ENCODE data around the gene SPDYA.
A peak's percentile ranks its signal among the peaks of the same experiment; 100 is the strongest.

Gene SPDYA

GRCh38 chr2:28810384-28811285 is at the start of gene SPDYA:
SPDYA (plus strand) TSS chr2:28810834; CDS start chr2:28816015, 5,181 bp downstream.
- TF ChIP-seq CTCF (IDR thresholded peaks at IDR 0.05; ENCODE audit: borderline replicate concordance, insufficient read depth, low read depth, low read length) = no peak
- peak within 1 kb of the TSS; percentile 53 for H3K4me3 ChIP-seq (ENCODE audit: low read depth, low read length)

GRCh38 chr2:28761420-28761819 is 49.2 kb upstream of the SPDYA start:
- H3K4me3 ChIP-seq (ENCODE audit: low read depth, low read length) = no peak overlapping the region
- TF ChIP-seq CTCF (IDR thresholded peaks at IDR 0.05; ENCODE audit: borderline replicate concordance, insufficient read depth, low read depth, low read length) = no peak

- TF ChIP-seq CTCF (IDR thresholded peaks at IDR 0.05; ENCODE audit: borderline replicate concordance, insufficient read depth, low read depth, low read length) = no peak
- no peak overlapping the region for H3K4me3 ChIP-seq (ENCODE audit: low read depth, low read length)
These were observed 45.5 kb upstream of the SPDYA start for GRCh38 chr2:28764909-28765711.

GRCh38 chr2:28766070-28766469 is 44.6 kb upstream of the SPDYA start:
- H3K4me3 ChIP-seq (ENCODE audit: low read depth, low read length) = no peak overlapping the region
- TF ChIP-seq CTCF (IDR thresholded peaks at IDR 0.05; ENCODE audit: borderline replicate concordance, insufficient read depth, low read depth, low read length) = no peak

GRCh38 chr2:28767337-28767736 is 43.3 kb upstream of the SPDYA start:
- no peak for TF ChIP-seq CTCF (IDR thresholded peaks at IDR 0.05; ENCODE audit: borderline replicate concordance, insufficient read depth, low read depth, low read length)
- H3K4me3 ChIP-seq (ENCODE audit: low read depth, low read length) = no peak overlapping the region

- no peak for TF ChIP-seq CTCF (IDR thresholded peaks at IDR 0.05; ENCODE audit: borderline replicate concordance, insufficient read depth, low read depth, low read length)
- no peak overlapping the region for H3K4me3 ChIP-seq (ENCODE audit: low read depth, low read length)
These were observed 42.2 kb upstream of the SPDYA start for GRCh38 chr2:28768422-28768821.
